Stimulated activated naive CD8-positive, alpha-beta T cell treated with anti-CD3 and anti-CD28 coated beads, Interleukin-15, Interleukin-2, amounts not matched to agents 100 U/mL and 50 U/mL, for 24 hours (primary cell): ENCODE data around the gene GALNT5.
A peak's percentile ranks its signal among the peaks of the same experiment; 100 is the strongest.
"Not testable (repeated sequence)": the region's sequence is repeated elsewhere in the genome, so short reads cannot be mapped to it uniquely, and the experiment has no call there.

ENCODE experiments used
- ATAC-seq: fragments of 150-1000 bp; cut with Tn5 transposase; one replicate; pipeline ENCODE4 v1.10.0; 2021
- DNase-seq: peaks from one replicate; pipeline ENCODE4 v3.0.0; 2021

Gene GALNT5

DNA sequence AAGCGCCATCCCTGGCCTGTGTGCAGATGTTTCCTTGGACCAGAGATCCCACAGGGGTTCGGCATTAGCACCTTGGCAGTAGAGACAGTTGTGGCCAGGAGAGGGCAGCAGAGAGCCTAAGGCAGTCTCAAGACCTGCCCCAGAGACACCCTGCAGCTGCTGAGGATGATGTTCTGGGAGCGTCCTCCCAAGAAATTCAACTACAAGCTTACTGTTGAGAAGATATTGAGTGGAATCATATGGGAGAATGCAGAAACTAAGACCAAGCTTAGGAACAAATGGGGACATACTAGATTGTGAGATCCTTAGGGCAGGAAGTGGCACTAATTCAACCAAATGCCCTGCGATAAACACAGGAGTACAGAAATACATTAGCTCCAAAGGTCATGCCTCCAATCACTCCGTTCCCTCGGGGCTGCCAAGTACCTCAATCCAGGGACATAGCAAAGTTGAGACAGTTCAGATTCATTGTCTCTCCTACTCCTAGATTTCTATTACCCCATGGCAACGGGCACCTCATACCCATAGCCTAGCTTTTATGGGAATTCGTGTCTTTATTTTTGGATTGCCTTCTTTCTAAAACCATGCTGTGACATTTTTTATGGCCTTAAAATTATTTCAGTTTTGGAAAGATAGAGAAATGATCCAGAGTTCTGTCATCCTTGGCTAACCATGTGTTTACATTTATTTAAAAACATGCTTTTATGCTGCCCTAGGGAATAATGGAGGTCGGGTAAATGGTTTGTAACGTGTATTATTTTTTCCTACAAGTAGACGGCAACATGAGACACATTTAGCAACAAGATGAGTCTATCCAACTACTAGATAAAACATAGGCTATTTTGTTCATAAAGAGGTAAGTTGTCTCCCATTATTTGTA, 70.4 kb downstream of the GALNT5 start:
- DNase-seq (peak; percentile 94), ATAC-seq (peak; percentile 97)

DNA sequence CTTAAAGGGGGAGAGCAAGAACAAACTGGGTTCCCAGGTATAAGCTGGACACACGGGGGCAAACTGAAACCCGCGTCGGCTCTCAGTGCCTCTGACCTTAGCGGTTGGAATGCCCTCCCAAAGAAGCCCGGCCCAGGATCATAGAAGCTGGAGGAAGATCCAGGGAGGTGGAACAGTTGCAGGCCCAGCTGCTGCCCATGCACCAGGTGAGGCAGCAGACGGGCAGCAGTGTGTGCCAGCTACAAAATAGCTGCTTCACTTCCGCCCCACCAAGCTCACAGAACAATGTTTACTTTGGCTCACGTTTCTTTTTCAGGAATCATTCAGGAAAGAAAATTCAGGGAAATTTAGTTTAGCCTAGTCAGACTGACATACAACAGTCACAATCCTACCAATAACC, 72.0 kb downstream of the GALNT5 start:
- DNase-seq = no peak
- ATAC-seq = no peak

DNA sequence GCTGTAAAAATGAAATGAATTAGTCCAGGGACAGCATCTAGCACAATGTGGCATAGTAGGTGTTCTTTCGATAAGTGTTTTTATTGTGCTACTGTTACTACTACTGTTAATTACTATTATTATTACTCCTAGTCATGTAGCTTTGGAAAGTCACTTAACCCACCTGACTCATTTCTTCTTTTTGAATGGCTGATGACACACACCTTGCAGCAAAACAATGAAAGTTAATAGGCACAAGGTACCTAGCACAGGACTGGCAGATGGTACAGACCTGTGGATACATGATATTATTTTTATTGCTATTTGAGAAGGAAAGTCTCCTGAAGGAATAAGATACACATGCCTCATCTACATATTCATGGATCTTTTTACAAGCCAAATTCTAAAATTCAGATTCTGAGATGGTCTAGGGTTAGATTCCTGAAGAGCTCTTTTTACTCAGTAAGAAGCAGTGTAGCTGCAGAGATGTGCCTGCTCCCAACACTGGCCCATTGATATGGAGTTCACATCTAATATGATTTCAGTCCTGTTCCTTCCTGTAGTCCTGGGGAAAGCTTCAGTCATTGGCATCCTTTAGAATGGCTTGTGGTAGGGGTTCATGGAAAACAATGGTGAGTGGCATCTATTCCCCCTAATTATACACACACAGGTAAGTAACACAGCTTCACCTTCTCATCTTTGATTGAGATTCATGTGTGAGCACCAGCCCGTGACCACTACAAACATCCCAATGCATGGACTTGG, 76.0 kb downstream of the GALNT5 start:
- ATAC-seq (peak; percentile 74), DNase-seq (no peak)

DNA sequence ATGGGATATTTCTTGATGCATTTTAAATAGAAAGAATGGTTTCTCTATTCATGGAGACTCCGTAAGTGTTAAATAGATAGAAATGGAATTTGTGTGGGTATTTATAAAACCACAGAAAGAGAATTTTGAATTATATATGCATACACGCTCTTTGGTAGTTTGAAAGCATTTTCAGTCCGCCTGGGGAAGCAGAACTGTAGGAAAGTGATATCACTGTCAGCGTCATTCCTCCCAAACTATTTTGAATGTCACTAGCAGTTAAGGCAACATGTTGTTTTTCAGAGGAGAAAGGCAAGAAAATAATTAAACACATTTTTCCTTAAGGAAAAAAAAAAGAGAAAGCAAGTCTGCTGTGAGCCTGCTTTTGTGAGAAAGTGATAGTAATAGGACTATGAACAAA, 76.8 kb downstream of the GALNT5 start:
- ATAC-seq (no peak), DNase-seq (no peak)

DNA sequence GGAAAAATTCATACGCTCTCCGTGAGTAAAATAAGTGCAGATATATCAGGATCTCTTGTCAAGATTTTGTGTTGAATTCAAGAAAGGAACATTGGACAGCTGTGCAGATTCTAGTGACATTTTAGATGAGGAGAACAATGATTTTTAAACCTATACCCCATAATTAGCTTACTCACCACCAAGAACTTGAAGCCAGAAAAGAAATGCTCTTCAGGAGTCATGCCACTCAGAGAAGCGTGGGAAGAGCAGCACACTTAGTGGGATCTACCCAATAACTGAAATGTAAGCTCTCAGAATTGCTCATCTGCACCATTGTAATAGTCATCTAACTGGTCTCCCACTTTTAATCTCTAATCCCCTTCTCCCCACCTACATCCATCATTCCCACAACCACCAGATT, 77.3 kb downstream of the GALNT5 start:
- ATAC-seq = peak; percentile 57

DNA sequence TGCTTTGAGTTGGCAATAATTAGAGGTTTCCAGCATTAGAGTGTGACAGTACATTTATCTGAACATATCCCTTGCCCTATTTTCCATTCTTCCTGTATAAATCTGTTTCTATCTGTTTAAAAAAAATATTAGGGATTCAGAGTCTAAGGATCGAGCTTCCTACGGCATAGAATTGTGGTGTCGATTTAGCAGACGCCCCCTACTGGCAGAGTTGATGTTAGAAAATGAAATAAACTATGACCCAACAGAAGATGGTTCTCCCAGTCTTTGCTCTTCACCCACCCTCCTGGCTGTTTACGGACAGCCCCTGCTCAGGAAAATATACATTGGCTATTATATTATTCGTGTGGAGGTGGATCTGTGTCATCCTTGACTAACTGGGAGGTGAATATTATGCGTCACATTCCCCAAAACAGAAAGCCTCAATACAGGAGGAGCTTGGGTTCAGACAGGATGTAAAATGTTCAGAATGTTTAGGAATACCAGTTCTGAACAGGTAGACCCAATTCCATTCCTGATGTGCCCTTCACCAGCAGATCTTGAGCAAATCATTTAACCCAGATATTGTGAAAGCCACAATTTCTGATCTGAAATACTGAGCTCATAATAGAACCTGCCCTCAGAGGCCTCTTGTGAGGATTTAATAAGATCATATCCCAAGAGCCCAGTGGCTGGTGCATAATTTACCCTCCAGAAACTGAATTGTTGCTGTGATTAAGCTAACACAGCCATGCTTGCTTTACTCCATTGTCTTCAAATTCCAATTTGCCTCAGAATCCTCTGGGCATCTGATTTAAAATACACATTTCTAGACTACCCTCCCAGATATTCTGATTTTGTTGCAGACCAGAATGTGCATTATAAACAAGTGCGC, 78.9 kb downstream of the GALNT5 start:
- ATAC-seq (peak; percentile 12), DNase-seq (peak; percentile 62)

More for the DNA sequence above, 77.3 kb downstream of the GALNT5 start:
- DNase-seq = no peak

DNA sequence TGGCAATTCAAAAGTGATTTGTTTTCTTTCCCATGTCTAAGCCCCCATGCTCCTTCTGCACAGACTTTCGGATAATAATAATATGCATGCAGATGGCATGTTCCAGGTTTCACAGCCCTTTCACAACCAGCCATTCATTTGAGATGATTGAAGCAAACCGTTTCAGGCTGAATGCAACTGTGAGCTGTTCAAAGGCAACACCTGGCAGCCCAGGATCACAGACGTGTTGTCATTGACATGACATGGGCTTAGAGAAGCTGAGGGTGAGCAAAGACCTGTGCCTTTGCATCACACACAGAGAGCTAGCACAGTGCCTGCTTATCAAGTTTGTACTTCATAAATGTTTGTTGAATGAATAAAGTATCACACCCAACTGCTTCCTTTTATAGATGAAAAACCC, 80.5 kb downstream of the GALNT5 start:
- ATAC-seq = no peak
- no peak for DNase-seq

DNA sequence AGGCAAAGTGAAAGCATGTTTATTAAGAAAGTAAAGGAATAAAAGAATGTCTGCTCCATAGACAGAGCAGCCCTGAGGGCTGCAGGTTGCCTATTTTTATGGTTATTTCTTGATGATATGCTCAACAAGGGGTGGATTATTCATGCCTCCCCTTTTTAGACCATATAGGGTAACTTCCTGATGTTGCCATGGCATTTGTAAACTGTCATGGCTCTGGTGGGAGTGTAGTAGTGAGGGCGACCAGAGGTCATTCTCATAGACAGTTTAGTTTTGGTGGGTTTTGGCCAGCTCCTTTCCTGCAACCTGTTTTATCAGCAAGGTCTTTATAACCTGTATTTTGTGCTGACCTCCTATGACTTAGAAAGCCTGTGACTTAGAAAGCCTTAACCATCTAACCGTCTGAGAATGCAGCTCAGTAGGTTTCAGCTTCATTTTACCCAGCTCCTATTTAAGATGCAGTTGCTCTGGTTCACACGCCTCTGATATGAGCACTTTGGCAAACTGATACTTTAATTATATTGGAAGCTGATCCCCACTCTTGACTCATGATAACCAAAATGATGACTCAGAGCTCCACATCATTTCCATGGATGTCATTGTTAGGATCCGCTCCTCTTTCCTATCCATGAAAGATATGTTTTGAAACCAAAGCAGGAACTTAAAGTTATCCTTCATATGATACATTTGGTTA, 82.6 kb downstream of the GALNT5 start:
- ATAC-seq (no peak), DNase-seq (no peak)

DNA sequence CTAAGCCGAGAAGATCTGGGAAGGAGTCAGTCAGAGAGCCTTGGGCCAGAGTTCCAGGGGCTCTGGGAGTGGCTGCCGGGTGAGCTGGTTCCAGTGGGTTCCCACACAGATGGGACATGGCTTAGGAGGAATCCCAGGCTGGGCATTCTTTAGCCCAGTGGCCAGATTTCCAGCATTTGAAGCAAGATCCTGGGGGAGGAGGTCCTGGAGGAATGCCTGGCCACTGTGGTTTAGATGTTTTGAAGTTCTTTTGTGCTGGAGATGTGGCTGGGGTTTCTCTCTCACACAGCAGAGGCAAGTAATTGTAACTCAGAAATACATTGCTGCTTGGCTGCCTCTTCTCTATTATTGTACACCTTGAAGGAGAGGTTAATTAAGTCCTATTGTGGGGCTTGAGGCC, 83.9 kb downstream of the GALNT5 start:
- not testable (repeated sequence) for ATAC-seq, DNase-seq

DNA sequence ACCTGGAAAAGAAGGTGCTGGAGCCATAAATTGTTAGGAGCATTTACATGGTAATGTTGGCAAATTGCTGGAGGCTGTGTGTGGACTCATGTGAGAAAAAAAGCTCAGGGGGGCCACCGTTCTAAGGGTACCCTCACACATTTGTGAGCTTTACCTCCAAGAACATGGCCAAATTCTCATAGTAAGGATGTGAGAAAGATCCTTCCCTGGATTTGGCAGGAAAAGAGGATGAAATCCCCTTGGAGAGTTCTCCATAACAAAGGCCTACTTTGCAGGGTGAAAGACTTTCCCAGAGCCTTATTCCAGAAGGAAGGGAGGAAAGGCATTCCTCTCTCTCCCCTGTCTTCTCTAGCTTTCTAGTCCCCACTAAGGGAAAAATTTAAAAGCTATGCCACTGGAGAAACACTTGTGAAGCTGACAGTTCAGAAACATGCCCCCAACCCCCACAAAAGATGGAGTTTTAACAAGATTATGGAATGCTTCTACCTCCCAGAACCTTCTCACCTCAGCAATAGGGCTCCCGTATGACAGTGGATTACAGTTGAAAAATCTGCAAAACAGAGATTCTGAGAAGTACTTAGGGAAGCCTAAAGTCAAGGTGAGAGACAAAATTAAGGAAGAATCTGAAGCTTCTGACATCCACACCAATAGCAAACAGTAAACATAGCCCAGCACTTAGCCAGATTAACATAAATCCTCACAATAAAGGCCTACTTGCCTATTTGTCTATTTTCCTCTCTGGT, 88.3 kb downstream of the GALNT5 start:
- DNase-seq (no peak), ATAC-seq (no peak)

DNA sequence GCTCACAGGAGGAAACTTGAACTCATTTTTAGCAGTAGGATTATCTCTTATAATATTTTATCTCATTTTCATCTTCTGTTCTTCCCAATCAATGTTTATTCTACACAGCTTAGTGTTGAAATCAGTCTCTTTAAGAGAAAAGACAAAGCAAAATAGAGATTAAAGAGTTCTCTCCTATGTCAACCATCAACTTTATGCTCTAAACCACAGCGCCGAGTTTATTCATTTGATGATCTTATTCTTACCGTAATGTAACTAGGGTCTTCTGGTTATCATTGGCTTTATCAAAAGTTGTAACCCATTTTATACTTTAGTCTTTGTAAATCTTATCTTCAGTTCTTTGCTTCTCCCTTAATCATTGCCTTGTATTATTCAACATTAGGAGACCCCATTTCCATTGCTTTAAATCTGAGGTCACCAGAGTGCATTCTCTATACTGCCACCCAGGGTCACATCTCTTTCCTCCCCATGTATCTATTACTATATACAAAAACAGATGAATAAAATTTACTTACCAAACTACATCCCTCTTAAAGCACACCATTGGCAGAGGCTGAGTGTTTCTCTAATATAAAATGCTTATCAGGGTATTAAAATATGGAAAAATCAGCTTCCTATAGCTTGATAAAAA, 90.9 kb downstream of the GALNT5 start:
- no peak for ATAC-seq
- no peak for DNase-seq

DNA sequence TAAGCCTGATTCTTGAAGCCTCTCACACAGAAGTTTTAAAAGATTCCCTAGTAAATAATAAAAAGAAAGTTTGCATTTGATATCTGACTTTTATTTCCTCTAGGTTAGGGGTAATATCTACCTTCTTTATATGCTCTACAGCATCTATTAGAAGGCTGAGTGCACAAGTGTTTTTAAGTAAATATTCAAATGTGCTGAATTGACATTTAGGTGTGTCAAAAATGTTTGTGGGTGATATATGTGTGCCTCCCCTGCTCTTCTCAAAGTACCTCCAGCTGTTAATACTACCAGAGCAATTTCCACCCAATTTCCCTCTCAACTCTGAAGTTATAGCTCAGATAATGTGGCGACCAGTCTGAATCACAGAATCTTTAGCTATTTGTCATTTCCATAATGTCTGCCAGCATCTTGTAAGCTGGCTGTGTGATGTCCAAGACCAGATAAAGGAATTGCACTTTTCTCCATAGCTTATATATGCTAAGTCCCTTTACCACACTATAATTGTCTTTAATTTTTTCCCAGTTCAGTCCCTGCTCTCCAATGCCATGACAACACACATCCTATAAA, 92.5 kb downstream of the GALNT5 start:
- ATAC-seq (no peak), DNase-seq (no peak)

DNA sequence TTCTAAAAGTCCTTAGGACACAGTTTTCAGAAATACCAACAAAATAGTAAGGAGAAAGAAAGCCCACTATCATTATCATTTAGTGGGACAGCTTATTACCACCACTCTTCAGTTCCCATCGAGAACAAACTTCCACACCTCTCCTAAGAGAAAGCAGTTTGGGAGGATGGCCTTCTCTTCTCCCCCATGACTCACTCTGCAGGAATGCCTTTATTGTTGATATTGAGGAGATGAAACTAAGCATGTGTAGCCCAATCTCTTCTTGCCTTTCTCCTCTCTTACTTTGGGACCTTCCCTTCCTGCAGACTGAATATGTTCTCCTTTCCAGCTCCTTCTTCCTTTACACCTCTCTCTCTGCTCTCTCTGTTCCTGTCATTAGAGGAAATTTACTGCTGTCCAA, 98.1 kb downstream of the GALNT5 start:
- no peak for DNase-seq
- ATAC-seq = no peak

DNA sequence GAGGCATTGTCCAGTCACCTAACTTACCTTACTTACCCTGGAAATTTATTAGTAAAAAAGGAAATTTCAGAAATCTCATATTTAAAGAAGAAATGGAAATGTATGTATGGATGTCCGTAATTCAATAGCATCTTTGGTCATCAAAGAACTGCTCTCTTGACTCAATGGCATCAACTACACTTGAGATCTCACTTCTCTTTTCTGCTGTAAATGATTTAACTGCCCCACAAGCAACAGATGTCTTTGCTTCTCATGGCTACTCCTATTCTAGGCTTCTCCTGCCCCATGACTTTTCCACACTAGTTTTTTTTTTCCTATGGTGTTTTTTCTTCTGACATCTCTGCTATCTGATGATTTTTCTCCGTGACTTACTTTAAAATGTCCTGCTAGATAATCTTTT, 102.1 kb downstream of the GALNT5 start:
- ATAC-seq (no peak), DNase-seq (no peak)

DNA sequence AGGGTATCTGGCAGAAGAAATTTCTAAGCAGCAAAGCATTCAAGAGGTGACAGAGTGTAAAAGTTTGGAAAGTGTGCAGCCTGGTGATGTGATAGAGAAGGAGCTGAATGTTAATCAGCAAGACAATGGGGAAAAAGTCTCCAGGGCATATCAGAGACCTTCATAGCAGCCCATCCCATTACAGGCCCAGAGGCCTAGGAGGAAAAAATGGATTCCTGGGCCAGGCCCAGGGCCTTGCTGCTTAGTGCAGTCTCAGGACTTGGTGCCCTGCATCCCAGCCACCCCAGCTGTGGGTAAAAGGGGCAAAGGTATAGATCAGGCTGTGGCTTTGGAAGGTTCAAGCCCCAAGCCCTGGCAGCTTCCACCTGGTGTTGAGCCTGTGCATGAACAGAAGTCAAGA, 104.0 kb downstream of the GALNT5 start:
- no peak for ATAC-seq
- DNase-seq = no peak

DNA sequence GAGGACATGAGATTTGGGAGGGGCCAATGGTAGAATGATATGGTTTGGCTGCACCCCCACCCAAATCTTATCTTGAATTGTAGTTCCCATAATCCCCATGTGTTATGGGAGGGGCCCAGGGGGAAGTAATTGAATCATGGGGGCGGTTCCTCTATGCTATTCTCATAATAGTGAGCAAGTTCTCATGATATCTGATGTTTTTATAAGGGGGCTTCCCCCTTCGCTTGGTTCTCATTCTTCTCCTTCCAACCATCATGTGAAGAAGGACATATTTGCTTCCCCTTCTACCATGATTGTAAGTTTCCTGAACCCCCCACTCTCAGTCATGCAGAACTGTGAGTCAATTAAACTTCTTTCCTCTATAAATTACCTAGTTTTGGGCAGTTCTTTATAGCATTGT, 105.1 kb downstream of the GALNT5 start:
- ATAC-seq = no peak

DNA sequence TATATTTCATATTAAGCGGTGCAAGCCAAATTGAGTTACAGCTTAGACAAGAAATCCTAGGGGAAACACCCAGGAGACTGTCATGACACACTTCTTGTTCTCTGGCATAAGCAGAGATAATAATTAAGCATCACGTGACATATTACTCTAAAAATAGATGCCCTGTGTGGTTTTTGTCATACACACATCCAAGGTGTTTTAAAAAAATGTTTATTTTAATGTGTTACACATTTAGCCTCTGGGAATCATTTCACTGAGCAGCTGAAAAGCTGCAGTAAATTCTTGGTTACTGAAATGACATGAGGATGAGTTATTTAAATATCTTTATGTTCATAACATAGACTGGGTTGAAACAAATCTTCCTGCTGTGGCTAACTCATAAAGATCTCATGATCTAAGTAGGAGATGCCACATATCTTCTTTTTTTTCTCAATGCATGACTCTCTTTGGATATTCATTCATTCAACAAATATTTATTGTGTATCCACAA, 106.2 kb downstream of the GALNT5 start:
- peak; percentile 25 for ATAC-seq
- no peak for DNase-seq

More for the DNA sequence above, 105.1 kb downstream of the GALNT5 start:
- DNase-seq = no peak
